Daoy (cell line): ENCODE measurements around the gene SLC12A5. TPM values are rescaled to one million over a fixed set of nuclear protein-coding genes. Genes with fewer than 3 reads are reported as not detected.
A peak's percentile ranks its signal among the peaks of the same experiment; 100 is the strongest.
"Not testable (repeated sequence)": the region's sequence is repeated elsewhere in the genome, so short reads cannot be mapped to it uniquely, and the experiment has no call there.

ENCODE experiments used
- DNase-seq: peaks from one replicate; pipeline ENCODE4 v3.0.0-alpha.2; 2015; ENCODE audit warnings: low read depth
- total RNA-seq: library from RNA; depleted of rRNA; stranded (reverse); fragments of >200 nt; shearing (Covaris generic); gene quantifications from 2 replicates; pipeline ENCODE4 v1.2.3, GENCODE V29; 2014

SLC12A5 gene
- total RNA-seq, 1 experiment from 2014 or later = not detected

DNA sequence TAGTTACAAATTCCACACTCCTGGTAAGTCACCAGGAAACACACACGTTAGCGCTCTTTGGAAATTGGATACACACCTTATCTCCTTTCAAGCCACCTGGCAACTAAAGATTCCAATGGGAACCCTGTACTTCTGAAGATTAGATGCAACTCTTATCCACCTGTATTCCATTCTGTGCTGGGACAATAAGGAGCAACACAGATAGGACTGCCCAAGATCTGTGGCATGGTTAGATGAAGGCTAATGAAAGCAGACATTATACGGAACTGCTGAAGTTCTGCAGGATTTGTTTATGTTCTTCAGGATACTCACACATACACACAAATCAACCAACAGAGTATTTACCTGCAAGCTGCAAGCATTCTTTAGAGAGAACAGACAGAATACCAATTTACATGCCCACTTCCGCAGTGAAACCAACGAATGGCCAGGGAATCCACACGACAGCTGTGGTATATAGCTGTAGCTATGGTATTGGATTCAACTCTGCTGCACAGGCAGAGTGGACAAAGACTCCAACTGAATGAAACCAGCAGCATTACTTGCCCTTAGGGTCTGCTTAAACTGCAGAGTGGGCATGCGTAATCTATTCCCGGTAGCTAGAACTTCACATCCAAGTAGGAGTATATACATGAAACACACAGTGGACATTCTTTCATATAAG, 48.8 kb downstream of the SLC12A5 start:
- no peak for DNase-seq

DNA sequence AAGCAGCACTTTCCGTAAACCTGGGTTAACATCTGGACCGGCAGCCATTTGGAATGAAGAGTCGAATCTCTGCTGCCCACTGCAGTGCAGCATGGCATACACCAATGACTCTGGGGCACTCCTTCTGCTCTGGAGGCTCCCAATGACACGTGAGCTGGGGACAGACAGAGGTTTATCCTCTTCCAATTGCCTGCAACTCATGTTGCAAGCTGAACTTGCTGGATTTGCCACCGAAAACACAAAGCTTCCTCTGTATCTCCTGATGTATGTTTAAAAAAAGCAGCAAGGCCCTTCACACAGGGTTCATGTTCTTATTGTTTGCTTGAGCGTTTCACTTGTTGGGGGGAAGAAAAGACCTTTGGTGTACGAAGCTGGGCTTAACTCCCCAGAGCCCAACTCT, 49.9 kb downstream of the SLC12A5 start:
- no peak for DNase-seq

DNA sequence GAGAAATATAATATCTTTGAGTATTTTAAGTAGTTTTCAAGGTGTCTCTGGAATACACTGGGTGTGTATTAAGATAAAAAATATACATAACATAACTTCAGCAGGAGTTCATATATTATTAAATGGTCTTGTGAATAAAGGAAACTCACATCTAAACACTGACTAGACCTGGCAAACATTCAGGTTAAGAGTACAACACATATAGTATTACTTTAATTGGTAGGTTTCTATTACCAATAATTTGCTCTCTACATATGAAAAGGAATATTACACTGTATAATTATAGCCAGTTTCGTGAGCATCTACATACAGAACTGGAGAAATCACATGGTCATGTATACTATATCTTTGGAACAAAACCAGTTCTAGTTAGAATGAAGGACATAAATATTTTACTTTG, 52.1 kb downstream of the SLC12A5 start:
- no peak for DNase-seq

DNA sequence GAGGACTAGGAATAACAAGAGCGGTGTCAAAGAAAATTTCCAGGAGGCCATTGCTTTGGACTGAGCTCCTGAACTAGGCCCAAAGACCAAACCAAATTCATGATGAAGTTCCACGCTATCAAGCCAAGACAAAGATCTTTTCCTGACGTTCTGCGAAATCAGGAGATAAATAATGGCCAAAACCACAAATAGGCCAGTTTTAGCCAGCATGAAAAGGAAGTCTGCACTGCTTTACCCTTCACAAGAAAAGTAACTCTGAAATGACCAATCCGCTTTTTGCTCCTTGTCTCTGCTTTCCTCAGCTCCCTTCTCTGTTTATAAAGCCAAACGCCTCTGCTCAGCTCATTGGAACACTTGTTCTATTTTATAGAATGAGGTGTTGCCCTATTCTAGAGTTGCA, 54.1 kb downstream of the SLC12A5 start:
- no peak for DNase-seq

DNA sequence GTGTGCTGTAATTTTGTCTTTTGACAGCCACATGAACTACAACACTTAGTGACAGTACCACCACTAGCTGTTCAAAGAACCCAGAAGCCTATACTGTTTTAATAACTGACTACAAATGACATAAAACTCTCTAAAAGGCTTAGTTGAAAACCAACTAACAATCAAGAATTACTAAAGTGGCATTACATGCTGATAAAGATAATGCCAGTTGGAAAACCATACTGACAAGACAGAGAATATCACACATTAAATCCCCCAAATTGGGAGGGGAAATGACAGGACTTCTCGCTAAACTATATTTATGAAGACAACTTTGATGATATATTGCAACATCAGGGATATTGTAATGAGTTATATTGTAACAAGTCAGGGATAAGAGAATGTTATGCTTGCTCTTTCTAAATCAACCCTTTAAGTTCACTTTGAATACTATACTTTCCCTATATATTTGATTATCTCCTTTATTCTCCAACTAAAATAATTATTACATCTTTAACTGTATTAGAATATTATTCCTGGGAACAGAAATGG, 54.6 kb downstream of the SLC12A5 start:
- no peak for DNase-seq

DNA sequence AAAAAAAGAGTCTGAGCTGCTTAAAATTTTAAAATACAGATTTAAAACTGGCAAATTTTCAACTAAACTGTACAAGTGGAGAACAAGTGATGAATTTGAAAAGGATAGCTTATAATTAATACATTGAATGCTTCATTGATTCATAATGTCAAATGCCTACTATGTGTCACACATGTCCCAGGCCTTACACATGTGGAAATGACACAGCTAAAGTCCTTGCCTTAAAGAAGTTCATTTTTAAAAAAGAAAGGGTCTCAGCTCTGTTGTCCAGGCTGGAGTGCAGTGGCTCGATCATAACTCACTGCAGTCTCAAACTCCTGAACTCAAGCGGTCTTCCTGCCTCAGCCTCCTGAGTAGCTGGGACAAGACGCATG, 55.8 kb downstream of the SLC12A5 start:
- DNase-seq = no peak

DNA sequence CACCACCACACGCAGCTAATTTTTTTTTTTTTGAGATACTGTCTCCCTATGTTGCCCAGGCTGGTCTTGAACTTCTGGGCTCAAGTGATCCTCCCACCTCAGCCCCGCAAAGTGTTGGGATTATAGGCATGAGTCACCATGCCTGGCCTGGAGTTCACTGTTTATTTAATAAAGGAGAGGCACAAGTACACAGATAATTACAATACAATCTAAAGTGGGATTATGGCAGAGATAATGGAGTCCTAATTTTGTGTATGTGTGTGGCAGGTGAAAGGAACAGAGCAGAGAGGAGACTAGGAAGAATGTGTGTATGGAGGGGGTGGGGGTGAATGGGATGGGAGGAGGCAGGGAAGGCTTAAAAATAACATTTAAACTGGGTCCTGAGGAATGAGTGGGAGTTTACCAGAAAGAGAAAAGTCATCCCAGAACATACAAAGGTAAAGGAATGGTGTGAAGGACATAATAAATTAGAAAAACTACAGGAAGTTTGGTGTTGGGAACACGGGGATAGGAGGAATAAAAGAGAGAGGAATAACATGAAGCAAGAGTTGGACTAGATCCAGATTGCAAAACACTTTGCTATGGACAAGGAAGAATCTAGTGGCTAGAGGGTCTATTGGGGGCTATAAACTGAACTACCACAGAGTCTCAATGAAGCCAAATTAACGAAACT, 56.3 kb downstream of the SLC12A5 start:
- DNase-seq = peak; percentile 40

DNA sequence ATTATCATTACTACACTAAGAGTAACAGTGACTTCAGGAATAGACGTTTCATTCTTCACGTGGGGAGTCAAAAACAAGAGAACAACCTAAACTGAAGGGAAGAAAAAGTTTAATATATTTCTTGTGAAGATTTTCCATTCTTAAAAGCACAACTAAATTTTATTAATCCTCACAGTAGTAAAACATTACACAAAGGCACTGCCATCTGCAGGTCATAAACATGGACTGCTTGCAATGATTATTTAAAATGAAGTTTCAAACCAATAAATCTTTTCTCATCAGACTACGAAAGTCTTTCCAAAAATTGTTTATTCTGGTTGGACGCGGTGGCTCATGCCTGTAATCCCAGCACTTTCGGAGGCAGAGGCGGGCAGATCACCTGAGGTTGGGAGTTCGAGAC, 58.1 kb downstream of the SLC12A5 start:
- DNase-seq = no peak

DNA sequence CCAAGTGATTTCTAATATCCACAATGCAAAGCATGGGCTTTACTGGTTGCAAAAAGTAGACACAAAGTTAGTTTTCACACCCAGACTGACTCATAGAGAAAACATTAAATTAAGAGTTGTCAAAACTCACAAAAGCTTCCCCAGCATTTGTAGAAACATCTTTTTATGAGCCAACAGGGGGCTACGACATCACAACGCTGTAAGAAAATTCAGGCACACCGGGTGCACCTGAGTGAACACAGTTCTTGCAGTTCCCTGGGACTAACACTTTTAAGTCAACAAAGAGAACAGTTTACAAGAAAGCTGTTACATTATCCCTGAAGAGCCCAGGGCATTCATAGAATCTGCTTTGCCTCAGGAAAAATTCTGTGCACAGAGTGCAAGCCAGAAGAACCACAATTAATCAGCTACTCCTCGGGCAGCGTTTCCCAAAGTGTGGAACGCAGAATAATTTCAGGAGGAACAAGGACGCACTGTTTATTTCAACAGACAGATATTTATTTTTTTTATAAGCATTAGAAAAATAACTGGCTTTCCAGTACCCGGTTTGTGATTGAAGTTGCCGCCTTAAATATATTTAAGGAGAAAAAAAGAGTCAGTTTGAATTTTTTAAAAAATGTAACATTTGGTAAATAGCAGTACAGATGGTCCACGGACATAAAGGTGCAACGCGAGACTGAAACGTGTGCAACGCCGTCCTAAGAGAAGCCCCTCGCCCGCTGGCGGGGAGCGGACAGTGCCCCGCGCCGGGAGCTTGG, 59.6 kb downstream of the SLC12A5 start:
- peak; percentile 15 for DNase-seq

DNA sequence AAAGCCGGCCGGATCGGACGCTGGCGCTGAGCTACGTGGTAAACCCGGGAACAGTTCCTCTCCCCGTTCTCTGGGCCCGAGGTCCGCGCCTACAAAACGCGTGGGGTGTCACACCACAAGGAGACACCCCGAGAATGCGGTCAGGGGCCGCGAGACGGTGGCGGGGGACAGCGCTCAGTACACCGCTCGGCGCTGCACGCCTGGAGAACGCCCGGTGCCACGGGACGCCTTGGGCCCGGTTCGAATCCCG, 60.1 kb downstream of the SLC12A5 start:
- no peak for DNase-seq

DNA sequence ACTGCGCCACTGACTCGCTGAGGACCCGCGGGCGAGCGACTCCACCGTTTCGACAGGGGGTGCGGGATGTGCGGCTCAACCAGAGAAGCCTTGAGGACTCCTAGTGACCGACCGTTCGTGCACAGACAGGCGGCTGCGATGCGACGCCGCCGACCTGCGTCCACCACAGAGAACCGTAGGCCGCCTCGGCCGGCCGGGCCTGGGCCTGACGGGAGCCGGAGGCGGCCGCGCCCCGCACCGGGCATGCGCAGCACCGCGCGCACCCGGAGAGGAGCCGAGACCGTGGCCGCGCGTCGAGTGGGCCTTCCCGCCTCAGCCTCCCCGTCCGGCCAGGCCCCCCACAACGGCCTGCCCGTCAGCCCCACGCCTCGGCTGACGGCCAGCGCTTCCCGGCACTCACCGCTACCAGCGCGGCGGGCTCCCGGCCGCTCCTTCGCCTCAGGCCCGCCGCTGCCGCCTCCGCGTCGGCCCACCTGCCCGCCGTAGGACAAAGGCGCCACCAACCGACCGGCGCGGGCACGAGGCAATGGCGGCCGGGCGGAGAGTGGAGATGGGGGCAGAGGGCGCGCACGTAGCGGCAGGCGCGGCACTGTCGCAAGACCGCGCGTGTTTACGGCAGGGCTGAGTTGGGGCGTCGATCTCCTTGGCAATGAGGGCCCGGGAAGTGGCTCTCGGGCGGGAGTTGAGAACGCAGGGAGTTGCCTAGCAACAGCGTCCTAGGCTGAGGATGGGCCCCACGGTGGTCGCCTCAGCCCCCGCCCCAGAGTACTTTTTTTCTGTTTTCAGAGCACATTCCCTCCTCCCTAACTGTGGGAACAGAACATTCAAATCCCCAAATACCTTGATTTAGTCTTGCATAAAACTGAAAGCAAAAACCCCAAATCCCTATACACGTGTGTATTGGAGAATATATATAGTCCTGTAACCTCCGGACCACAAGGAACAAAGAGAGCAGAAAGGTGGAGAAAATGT, 60.7 kb downstream of the SLC12A5 start, which contains the start of gene NCOA5:
TSS of gene NCOA5 (minus strand) at position 546 of the 972 bp plus-strand sequence. CDS start 10,538 bp downstream, outside the sequence.
- DNase-seq = peak; percentile 98

DNA sequence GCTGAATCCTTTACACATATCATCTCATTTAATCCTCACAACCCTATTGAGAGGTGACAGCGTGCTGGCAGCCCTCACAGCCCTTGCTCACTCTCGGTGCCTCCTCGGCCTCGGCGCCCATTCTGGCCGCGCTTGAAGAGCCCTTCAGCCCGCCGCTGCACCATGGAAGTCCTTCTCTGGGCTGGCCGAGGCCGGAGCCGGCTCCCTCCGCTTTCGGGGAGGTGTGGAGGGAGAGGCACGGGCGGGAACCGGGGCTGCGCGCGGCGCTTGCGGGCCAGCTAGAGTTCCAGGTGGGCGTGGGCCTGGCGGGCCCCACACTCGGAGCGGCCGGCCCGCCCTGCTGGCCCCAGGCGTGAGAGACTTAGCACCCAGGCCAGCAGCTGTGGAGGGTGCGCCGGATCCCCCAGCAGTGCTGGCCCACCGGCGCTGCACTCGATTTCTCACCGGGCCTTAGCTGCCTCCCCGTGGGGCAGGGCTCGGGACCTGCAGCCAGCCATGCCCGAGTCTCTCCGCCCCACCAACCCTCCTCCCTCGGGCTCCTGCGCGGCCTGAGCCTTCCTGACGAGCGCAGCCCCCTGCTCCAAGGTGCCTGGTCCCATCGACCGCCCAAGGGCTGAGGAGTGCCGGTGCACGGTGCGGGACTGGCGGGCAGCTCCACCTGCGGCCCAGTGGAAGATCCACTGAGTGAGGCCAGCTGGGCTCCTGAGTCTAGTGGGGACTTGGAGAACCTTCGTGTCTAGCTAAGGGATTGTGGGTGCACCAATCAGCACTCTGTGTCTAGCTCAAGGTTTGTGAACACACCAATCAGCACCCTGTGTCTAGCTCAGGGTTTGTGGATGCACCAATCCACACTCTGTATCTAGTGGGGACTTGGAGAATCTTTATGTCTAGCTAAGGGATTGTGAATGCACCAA, 62.9 kb downstream of the SLC12A5 start:
- not testable (repeated sequence) for DNase-seq

DNA sequence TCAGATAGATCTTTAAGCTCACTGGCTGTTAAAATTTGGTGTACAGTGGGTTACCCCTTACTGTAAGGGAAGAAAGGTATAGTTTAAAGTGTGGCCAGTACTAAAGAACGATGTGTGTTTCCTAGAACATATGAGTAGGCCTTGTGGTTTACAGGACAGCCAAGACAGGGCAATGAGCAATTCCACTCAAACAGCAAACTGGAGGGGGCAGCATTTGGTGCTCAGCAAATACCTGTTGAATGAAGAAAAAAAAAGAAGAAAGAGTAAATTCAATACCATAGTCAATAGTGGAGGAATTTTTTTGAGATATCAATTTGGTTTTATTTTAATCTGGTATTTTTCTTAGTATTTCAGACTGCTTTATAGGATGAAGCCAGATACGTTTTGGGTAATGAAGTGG, 64.5 kb downstream of the SLC12A5 start:
- no peak for DNase-seq

DNA sequence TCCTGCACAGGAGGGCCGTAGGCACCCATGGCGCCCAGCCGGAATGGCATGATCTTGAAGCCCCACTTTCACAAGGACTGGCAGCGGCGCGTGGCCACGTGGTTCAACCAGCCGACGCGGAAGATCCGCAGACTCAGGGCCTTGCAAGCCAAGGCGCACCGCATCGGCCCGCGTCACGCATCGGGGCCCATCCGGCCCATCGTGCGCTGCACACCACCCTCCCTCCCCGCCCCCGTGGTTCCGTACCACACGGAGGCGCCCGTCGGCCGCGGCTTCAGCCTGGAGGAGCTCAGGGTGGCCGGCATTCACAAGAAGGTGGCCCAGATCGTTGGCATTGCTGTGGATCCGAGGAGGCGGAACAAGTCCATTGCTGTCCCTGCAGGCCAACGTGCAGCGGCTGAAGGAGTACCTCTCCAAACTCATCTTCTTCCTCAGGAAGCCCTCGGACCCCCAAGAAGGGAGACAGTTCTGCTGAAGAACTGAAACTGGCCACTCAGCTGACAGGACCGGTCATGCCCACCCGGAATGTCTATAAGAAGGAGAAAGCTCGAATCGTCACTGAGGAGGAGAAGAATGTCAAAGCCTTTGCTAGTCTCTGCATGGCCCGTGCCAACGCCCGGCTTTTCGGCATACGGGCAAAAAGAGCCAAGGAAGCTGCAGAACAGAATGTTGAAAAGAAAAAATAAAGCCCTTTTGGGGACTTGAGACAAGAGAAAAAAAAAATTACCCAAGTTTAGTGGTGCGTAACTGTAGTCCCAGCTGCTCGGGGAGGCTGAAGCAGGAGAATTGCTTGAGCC, 70.7 kb downstream of the SLC12A5 start:
- DNase-seq = peak; percentile 22

DNA sequence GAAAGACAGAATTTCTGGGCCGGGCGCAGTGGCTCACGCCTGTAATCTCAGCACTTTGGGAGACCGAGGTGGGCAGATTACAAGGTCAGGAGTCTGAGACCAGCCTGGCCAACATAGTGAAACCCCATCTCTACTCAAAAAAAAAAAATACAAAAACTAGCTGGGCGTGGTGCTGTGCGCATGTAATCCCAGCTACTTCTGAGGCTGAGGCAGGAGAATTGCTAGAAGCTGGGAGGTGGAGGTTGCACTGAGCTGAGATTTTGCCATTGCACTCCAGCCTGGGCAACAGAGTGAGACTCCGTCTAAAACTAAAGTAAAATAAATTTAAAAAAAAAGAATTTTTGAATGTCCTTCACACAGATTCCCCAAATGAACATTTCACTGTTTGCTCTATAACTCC, 71.4 kb downstream of the SLC12A5 start:
- DNase-seq = not testable (repeated sequence)

DNA sequence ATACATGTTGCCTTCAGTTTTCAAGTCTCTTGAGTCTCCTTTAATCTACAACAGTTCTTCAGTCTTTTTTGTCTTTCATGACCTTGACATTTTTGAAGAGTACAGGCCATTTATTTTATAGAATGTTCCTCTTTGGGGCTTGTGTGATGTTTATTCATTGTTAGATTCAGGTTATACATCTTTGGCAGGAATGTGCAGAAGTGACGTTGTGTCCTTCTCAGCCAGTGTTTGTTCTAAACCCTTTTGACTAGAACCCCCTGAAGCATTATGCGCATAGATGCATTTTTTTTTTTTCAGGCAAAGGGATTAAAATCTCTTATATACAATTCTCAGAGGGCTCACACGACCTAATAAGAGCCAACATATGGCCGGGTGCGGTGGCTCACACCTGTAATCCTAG, 72.0 kb downstream of the SLC12A5 start:
- DNase-seq = no peak

DNA sequence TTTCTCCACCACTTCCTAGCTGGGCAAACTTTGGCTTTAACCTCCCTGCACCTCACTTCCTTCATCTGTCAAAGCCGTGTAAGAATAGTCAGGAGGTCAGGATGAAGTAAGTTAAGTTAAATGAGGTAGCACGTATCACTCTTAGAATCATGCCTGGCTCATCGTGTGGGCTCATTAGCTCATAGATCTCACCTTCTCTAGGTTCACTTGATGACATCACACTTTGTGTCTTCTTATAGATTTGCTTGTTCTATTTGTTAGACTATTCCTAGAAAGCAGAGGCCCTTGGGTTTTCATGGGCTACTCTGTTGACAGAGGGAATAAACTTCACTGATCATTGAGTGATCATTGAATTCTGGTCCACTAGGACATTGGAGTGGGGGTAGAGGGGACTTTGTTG, 72.9 kb downstream of the SLC12A5 start:
- no peak for DNase-seq

DNA sequence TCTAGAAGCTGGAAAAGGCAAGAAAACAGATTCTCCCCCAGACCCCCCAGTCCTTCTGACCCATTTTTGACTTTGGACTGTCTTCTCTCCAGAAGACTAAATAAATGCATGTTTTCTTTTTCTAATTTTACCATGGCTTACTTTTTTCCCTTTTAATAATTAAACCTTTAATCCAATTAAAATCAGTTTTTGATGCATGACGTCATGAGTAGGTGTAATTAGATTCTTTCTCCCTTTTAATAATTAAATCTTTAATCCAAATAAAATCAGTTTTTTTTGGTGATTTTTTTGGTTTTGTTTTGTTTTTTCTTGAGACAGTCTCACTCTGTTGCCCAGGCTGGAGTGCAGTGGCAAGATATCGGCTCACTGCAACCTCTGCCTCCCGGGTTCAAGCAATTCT, 73.9 kb downstream of the SLC12A5 start:
- no peak for DNase-seq

DNA sequence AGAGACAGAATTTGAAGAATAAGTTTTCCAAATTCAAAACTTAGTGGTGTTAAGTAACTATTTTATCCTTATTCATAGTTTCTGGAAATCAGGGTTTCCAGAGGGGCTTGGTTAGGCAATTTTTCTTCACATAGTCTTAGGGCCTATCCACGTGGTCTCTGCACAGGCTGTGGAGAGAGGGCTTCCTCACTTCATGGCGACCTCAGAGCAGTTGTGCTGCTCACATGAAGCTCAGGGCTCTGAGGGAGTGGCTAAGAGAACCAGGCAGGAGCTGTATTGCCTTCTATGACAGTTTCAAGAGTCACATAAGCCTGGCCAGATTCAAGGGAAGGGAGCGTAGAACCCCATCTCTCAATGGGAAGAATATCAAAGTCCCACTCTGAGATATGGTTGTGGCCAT, 75.2 kb downstream of the SLC12A5 start:
- no peak for DNase-seq

DNA sequence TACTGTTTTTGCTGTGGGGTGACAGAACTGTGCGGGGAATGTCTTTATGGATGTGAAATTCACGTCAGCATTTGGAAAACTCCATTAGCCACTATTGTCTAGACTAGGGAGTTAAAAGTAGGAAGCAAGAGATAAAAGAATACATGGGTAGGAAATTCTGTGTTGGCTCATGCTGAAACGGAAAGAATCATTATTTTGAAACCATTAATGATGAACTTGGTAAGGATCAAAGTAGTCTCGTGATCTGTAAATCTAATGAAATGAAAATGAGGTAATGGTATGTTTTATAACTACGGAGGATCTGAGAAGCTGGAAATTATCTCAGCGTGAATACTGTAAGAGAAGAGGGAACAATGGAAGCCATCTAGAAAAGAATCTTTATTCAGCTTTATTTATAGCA, 78.0 kb downstream of the SLC12A5 start:
- no peak for DNase-seq
